GM03348 (cell line): ENCODE data around the gene RPL7L1.
"Not testable (repeated sequence)": the region's sequence is repeated elsewhere in the genome, so short reads cannot be mapped to it uniquely, and the experiment has no call there.

Experiments
- DNase-seq: peaks from one replicate; pipeline ENCODE4 v3.0.0; 2012; ENCODE audit warnings: low spot score

RPL7L1 gene

GRCh38 chr6:42879372-42880239, at the start of gene RPL7L1:
RPL7L1 (plus strand) TSS chr6:42879616; CDS start chr6:42879911, 295 bp downstream.
- peak; percentile 80 for DNase-seq

GRCh38 chr6:42831237-42831636, 48.2 kb upstream of the RPL7L1 start:
- DNase-seq = no peak

DNA sequence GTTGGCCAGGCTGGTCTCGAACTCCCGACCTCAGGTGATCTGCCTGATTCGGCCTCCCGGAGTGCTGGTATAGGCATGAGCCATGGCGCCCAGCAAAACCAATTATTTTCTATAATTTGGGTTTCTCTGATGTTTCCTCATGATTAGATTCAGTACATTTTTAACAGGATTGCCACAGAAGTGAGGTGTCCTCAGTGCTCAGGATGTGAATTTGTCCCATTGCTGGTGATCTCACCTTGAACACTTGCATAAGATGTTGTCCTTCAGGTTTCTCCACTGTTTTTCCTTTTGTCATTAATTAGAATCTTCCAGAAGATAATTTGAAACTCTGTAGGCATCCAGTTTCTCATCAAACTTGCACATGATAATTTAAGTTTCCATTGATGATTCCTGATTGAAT, 45.4 kb upstream of the RPL7L1 start:
- DNase-seq = no peak

GRCh38 chr6:42841844-42842584, 37.4 kb upstream of the RPL7L1 start:
- DNase-seq = no peak

DNA sequence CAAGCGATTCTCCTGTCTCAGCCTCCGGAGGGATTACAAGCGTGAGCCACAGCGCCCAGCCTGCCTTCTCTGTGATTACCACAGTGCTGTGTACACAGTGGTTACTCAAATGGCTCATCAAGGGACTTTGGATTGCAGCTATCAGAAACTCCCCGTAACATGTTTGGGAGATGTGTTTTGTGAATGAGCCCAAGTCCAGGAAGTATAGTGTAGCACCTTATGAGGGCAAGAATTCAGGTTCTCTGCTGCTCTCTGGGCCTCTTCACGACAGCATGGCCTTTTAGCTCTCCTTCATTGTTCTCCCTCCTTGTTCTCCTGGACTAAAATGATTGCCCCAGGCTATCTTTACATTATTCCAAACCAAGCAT, 34.1 kb upstream of the RPL7L1 start:
- DNase-seq = no peak

DNA sequence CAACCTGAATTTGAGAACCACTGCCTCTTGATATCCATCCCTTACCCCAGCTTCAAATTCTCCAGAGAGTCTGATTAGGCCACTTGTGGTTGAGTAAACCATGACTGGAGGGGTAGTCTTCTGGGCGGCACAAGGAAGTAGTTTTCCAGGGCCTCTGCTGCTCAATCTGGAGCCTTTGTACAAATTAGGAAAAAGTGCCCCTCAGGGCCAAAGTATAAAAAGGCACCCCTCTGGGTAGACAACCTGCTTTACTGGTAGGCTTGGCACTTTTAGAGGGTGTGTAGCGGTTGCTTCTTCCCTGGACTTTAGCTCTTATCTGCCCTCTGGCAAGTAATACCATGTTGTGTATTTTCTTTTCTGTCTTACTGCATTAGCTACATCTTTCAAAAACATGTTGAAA, 32.9 kb upstream of the RPL7L1 start:
- DNase-seq = no peak

DNA sequence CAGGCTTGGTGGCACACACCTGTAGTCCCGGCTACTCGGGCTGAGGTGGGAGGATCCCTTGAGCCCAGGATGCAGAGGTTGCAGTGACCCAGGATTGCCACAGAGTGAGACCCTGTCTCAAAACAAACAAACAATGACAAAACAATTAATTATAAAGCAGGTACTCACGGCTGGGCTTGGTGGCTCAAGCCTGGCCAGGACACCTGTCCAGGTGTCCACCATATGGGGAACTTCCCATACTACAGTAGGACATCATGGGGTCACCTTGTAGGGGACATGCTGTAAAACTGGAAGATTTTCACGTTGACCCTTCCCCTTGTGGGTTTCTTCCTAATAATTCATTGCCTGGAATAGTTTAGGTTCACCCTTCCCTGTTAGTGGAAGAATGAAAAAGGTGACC, 30.7 kb upstream of the RPL7L1 start:
- DNase-seq = no peak

DNA sequence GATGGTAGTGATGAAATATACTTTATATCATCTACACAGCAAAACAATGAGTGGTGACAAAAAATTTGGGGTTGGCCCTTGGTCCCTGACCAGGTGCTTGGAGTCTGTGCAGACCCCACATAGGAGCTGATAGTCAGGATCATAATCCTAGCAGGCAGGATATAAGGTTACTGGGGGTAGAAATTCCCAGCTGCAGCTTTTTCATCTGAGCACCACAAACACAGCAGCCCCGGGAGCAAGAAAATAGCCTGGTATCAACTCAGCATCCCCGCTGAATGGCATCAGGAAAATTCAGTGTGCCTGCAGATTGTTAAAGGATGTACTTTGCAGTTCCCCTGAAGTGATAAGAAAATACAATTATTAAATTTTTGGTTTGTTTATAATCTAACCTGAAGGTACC, 27.8 kb upstream of the RPL7L1 start:
- no peak for DNase-seq

GRCh38 chr6:42860036-42860435, 19.4 kb upstream of the RPL7L1 start:
- DNase-seq = no peak

DNA sequence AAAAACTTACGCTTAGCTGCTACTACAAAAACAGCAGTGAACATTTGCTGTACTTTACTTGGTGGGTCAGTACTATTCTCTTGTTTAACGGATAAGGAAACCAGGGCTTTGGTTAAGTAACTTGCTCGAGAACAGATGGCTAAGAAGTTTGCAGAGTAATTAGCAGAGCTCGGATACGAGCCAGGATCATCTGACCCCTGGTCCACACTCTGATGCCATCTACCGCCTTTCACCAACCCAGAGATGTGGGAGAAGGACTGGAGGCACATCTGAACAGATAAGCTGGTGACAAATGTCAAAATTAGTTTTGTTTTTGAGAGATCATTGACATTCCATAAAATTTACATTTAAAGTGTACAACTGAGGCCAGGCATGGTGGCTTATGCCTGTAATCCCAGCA, 18.9 kb upstream of the RPL7L1 start:
- DNase-seq = no peak

GRCh38 chr6:42864602-42865001, 14.8 kb upstream of the RPL7L1 start:
- DNase-seq = no peak

GRCh38 chr6:42870145-42870936, 9.1 kb upstream of the RPL7L1 start:
- DNase-seq = no peak

DNA sequence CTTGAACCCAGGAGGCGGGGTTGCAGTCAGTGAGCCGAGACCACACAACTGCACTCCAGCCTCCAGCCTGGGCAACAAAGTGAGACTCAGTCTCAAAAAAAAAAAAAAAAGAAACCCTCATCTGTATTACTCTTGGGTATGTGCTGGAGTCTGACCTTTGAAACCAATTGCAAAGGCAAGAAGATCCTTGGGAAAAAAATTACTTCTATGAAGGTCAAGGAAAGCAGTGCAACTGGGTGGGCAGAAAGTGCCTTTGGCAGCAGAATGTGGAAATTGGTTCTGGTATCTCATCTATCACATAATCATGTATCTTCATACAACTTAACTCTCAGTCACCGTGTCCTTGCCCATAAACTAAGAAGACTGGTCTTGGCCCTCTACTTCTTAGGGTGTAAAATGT, 7.7 kb upstream of the RPL7L1 start:
- DNase-seq = no peak

DNA sequence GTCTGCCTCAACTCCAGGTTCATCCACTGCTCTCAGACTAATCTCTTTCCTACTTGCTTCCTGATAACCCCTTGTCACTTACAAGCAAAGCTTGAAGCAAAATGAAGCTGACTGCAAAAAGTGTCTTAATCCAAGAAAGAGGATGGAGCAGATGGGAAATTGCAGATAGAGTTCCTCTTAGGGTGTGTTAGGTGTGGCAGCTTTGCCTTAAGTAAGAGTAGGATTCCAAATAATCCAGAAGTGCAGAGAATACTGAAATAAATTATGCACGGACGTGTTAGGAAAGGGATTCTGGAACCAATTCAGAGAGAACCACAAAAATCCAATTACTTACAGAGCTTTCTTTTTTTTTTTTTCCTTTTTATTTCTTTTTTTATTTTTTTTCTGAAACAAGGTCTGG, 6.1 kb upstream of the RPL7L1 start:
- DNase-seq = no peak

GRCh38 chr6:42877695-42878094, 1.7 kb upstream of the RPL7L1 start:
- no peak for DNase-seq

DNA sequence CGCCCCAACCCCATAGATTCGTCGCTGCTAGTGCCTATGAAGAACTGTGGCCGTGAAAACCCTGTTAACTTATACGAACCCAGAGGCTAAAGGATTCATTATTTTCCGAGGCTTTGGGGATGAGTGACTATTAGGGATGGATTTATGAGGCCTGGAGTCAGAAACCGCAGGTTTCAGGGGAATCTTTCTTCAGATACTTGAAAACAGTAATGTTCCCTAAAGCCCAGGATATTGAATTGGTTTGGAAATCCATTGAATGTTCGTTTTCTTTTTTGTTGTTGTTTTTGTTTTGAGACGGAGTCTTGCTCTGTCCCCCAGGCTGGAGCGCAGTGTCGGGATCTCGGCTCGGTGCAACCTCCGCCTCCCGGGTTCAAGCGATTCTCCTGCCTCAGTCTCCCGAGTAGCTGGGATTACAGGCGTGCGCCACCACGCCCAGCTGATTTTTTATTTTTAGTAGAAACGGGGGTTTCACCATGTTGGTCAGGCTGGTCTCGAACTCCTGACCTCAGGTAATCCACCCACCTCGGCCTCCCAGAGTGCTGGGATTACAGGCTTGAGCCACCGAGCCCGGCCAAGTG, 913 bp downstream of the RPL7L1 start:
- DNase-seq = not testable (repeated sequence)

- DNase-seq = not testable (repeated sequence)
Observed at GRCh38 chr6:42880871-42881270, 1.5 kb downstream of the RPL7L1 start.

DNA sequence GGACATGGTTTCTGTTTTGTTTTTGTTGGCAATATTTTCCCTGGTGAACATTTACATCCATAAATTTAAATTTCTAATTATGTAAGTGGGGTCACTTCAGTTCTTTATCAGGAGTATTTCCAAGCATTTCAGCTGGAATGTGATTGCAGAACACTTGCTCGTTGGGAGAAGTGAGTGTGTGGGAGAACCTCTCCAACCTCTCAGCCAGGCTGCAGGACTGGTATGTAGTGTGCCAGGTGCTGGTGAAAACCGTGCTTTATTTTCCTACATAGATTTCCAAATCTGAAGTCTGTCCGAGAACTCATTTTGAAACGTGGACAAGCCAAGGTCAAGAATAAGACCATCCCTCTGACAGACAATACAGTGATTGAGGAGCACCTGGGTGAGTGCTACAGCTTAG, 6.3 kb downstream of the RPL7L1 start:
- DNase-seq = no peak

GRCh38 chr6:42888201-42888600, 8.8 kb downstream of the RPL7L1 start:
- DNase-seq = not testable (repeated sequence)

DNA sequence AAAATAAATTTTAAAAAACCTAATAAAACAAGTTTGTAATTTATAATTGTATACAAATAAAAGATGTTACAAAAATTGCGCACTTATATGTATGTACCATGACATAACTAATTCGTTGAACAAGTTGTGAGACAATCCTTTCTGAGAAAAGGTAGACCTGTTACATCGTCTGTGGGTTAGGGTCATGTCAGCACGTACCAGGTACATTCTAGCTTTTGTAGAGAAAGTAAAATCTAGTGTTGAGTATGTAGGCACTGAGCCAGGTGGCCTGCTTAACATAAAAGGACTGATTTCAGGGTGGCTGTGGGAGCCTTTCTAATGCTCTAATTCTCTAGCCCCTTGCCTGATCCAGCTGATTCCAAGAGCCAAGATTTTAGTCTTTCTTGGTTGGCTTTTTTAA, 10.4 kb downstream of the RPL7L1 start:
- no peak for DNase-seq

- DNase-seq = peak; percentile 97
Observed at GRCh38 chr6:42890311-42891198, 11.1 kb downstream of the RPL7L1 start.
